Endometrial microvascular endothelial cells (primary cell): ENCODE measurements around the gene TSPAN31. TPM values are rescaled to one million over a fixed set of nuclear protein-coding genes. Genes with fewer than 3 reads are reported as not detected.

ENCODE experiments used
- total RNA-seq: library from RNA; depleted of rRNA; stranded (reverse); fragments of >200 nt; gene quantifications from one replicate; pipeline ENCODE4 v1.2.3, GENCODE V29; 2015; ENCODE audit errors: inconsistent ontology term

The TSPAN31 gene
- total RNA-seq, 1 donor from 2014 or later, result 37.3 TPM

Other genes starting within 250 kb of the TSPAN31 start
- gene DDIT3, start 224.5 kb upstream of the TSPAN31 start, total RNA-seq, result 6.6 TPM
- gene MBD6, start 222.2 kb upstream of the TSPAN31 start, total RNA-seq, result 8.7 TPM
- gene DCTN2, start 197.8 kb upstream of the TSPAN31 start, total RNA-seq, result 221 TPM
- not detected for gene KIF5A, start 195.0 kb upstream of the TSPAN31 start, total RNA-seq
- gene PIP4K2C, start 153.8 kb upstream of the TSPAN31 start, total RNA-seq, result 12.5 TPM
- gene DTX3, start 140.2 kb upstream of the TSPAN31 start, total RNA-seq, result 6.2 TPM
- gene ARHGEF25, start 133.6 kb upstream of the TSPAN31 start, total RNA-seq, result 0.09 TPM
- gene B4GALNT1, start 111.8 kb upstream of the TSPAN31 start, total RNA-seq, result 0.19 TPM
- 295 TPM for gene OS9, start 50.9 kb upstream of the TSPAN31 start, total RNA-seq
- 1.2 TPM for gene AGAP2, start 6.3 kb upstream of the TSPAN31 start, total RNA-seq
- 291 TPM for gene CDK4, start 7.3 kb downstream of the TSPAN31 start, total RNA-seq
- 0.37 TPM for gene MARCHF9, start 10.1 kb downstream of the TSPAN31 start, total RNA-seq
- gene CYP27B1, start 22.0 kb downstream of the TSPAN31 start, total RNA-seq, result 1.9 TPM
- 15.3 TPM for gene METTL1, start 27.1 kb downstream of the TSPAN31 start, total RNA-seq
- 11.7 TPM for gene EEF1AKMT3, start 27.6 kb downstream of the TSPAN31 start, total RNA-seq
- 45.9 TPM for gene TSFM, start 37.7 kb downstream of the TSPAN31 start, total RNA-seq
- 0.46 TPM for gene AVIL, start 73.7 kb downstream of the TSPAN31 start, total RNA-seq
- gene CTDSP2, start 101.7 kb downstream of the TSPAN31 start, total RNA-seq, result 109 TPM
- gene ATP23, start 196.5 kb downstream of the TSPAN31 start, total RNA-seq, result 3.7 TPM